ENCODE measurements around the gene YAP1. TPM values are rescaled to one million over a fixed set of nuclear protein-coding genes. Genes with fewer than 3 reads are reported as not detected.

Gene YAP1
- total and polyA plus RNA-seq, 2 of the 4 experiments (the other 2 are of a cell fraction), result 121 to 251 TPM

DNA sequence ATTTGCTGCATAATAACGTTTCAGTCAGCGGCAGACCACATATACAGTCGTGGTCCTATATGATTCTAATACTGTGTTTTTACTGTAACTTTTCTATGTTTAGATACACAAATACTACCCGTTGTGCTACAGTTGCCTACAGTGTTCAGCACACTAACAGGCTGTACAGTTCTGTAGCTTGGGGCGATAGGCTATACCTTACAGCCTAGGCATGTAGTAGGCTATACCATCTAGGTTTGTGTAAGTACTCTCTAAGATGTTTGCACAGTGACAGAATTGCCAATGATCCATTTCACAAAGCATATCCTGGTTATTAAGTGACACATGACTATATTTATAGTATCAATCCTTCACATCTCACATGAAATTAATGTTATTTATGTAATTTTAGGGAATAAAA is 78.2 kb downstream of the YAP1 start:
- Histone ChIP-seq H4K91ac (ENCODE audit: insufficient read depth, low read depth, low read length) (no peak overlapping the region), H3K18ac (ENCODE audit: low read depth, low read length) (peak overlapping the region; percentile 50), H3K4me1 (ENCODE audit: control insufficient read depth, insufficient read depth, low read length) (peaks cover 19% of the 10 kb centered on the region), H3K9me3 (ENCODE audit: control insufficient read depth, insufficient read depth, low read length) (no peaks in the 10 kb centered on the region), H4K8ac (ENCODE audit: low read depth in 2 of 2, low read length in 2 of 2) (peak overlapping the region in 1 of 2 experiments; percentile 71; a peak in 2 of 4 replicates), H3K36me3 (ENCODE audit: control insufficient read depth, insufficient read depth, low read length) (peaks cover 5% of the 10 kb centered on the region), H4K5ac (ENCODE audit: low read depth, low read length) (0 out of 2 replicates have a peak overlapping the region, but pooled peaks have one; percentile 12), H3K9me1 (ENCODE audit: insufficient read depth, low read length) (peaks cover 19% of the 10 kb centered on the region), H3K4me2 (ENCODE audit: low read depth, low read length) (no peak overlapping the region), H3K14ac (replicated peaks; ENCODE audit: low read depth, low read length) (peak overlapping the region; percentile 61; the same call in 1 of the 2 replicates), H3K4ac (ENCODE audit: low read depth, low read length) (peak overlapping the region; percentile 66), H3K27me3 (ENCODE audit: control insufficient read depth, insufficient read depth, low read length) (no peaks in the 10 kb centered on the region), H3K79me1 (ENCODE audit: low read depth in 1 of 2, low read length in 2 of 2) (peaks cover 51 to 77% of the 10 kb centered on the region in 2 experiments), H4K20me1 (ENCODE audit: insufficient read depth, low read length) (peaks cover 8% of the 10 kb centered on the region; the same call in 1 of the 2 replicates), H3K56ac (ENCODE audit: extremely low read depth, insufficient read depth, low read length) (no peak overlapping the region), H2AK5ac (ENCODE audit: low read depth, low read length) (peak overlapping the region; percentile 86), H2BK120ac (ENCODE audit: low read depth, low read length) (peak overlapping the region; percentile 41; the same call in 1 of the 2 replicates), H3K4me3 (ENCODE audit: insufficient read depth, low read depth, low read length) (no peak overlapping the region), H2BK20ac (ENCODE audit: low read depth, low read length) (no peak overlapping the region), H3K23ac (ENCODE audit: low read depth, low read length) (peak overlapping the region; percentile 48; the same call in 1 of the 2 replicates), H2BK5ac (ENCODE audit: low read depth, low read length, poor library complexity, severe bottlenecking) (peak overlapping the region; percentile 75), H2BK15ac (ENCODE audit: low read depth, low read length) (peak overlapping the region; percentile 74; the same call in 1 of the 3 replicates), H3K9ac (ENCODE audit: low read depth, low read length) (no peak overlapping the region), H2AFZ (replicated peaks; ENCODE audit: low read length, poor library complexity) (no peak overlapping the region), H2AK9ac (replicated peaks; ENCODE audit: low read depth, low read length, poor library complexity) (no peak overlapping the region), H3K27ac (ENCODE audit: insufficient read depth, low read length) (peak overlapping the region; percentile 65; the same call in 1 of the 2 replicates)
- ATAC-seq (ENCODE audit: low read depth) (no peak), DNase-seq (no peak)
- in situ Hi-C loops (cut with MboI; ENCODE audit: low sequenced_read_pairs) (no loop called here), dilution Hi-C loops (cut with HindIII; ENCODE audit: low sequenced_read_pairs, unreplicated experiment) (no loop called here), intact Hi-C loops (cut with micrococcal nuclease) (loop anchor here (5.0 kb wide), 1 partner anchor 76 kb away; the partner anchor contains the start of gene YAP1)
- BruUV-seq (replicated peaks), result no TSS peak
- TF ChIP-seq, protein P1, sequence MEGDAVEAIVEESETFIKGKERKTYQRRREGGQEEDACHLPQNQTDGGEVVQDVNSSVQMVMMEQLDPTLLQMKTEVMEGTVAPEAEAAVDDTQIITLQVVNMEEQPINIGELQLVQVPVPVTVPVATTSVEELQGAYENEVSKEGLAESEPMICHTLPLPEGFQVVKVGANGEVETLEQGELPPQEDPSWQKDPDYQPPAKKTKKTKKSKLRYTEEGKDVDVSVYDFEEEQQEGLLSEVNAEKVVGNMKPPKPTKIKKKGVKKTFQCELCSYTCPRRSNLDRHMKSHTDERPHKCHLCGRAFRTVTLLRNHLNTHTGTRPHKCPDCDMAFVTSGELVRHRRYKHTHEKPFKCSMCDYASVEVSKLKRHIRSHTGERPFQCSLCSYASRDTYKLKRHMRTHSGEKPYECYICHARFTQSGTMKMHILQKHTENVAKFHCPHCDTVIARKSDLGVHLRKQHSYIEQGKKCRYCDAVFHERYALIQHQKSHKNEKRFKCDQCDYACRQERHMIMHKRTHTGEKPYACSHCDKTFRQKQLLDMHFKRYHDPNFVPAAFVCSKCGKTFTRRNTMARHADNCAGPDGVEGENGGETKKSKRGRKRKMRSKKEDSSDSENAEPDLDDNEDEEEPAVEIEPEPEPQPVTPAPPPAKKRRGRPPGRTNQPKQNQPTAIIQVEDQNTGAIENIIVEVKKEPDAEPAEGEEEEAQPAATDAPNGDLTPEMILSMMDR (conservative IDR thresholded peaks at IDR 0.05; ENCODE audit: low read depth, low read length), result no peak
- TF ChIP-seq, protein P2, sequence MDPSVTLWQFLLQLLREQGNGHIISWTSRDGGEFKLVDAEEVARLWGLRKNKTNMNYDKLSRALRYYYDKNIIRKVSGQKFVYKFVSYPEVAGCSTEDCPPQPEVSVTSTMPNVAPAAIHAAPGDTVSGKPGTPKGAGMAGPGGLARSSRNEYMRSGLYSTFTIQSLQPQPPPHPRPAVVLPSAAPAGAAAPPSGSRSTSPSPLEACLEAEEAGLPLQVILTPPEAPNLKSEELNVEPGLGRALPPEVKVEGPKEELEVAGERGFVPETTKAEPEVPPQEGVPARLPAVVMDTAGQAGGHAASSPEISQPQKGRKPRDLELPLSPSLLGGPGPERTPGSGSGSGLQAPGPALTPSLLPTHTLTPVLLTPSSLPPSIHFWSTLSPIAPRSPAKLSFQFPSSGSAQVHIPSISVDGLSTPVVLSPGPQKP (IDR thresholded peaks at IDR 0.05; ENCODE audit: borderline replicate concordance, low read depth, low read length), result no peak
- TF ChIP-seq RFX5 (IDR thresholded peaks at IDR 0.05; ENCODE audit: low read depth, low read length) (no peak), BHLHE40 (IDR thresholded peaks at IDR 0.05; ENCODE audit: low read depth, low read length) (no peak)
- no CpG with 5 or more reads among the region's 5 CpGs for WGBS, 2 experiments (ENCODE audit: extremely low coverage in 2 of 2, insufficient read length in 1 of 2)
- ChIA-PET CTCF (interaction anchor here (0.9 to 1.2 kb wide), 2 partner anchors 9 to 13 kb away, joined by 3 read pairs; no protein-coding TSS in a partner anchor), POLR2A (ENCODE audit: unreplicated experiment) (interaction anchor here (0.7 kb wide), 1 partner anchor 49 kb away, joined by 3 read pairs; no protein-coding TSS in a partner anchor)
